Mammary epithelial cell (primary cell): ENCODE results near the gene SYNE1.

Experiments used
- CTCF ChIP-seq, 2 donors: IDR thresholded peaks in 1 of 2; conservative IDR thresholded peaks in 1 of 2; 2 replicates each; pipeline ENCODE4 v1.5.1; 2011 to 2012; ENCODE audit warnings: inconsistent platforms in 2 of 2, low read length in 2 of 2, mild to moderate bottlenecking in 2 of 2, control low read depth in 1 of 2, low read depth in 1 of 2; ENCODE audit not compliant: insufficient read depth in 1 of 2; ENCODE audit errors: extremely low read depth in 1 of 2
- EZH2 ChIP-seq: IDR thresholded peaks from 2 replicates; pipeline ENCODE4 v1.6.1; 2012; ENCODE audit warnings: low read length, inconsistent platforms, borderline replicate concordance

- TF ChIP-seq CTCF (conservative IDR thresholded peaks at IDR 0.05 in 1 of 2, IDR thresholded peaks at IDR 0.05 in 1 of 2; ENCODE audit: extremely low read depth in 1 of 2, insufficient read depth in 1 of 2, low read depth in 1 of 2, low read length in 2 of 2): no peak
- no peak for TF ChIP-seq EZH2
Measured at GRCh38 chr6:152112491-152113261, 524.5 kb downstream of the SYNE1 start.
